Transverse colon (tissue), 4 donors: Measurements from ENCODE around the gene IGSF10. TPM values are rescaled to one million over a fixed set of nuclear protein-coding genes. Genes with fewer than 3 reads are reported as not detected.

Source experiments
- DNase-seq: peaks from one replicate; pipeline ENCODE4 v3.0.0-alpha.2; 2019
- H3K27ac ChIP-seq, 4 donors: fragments of 200-600 bp; sonication (generic); 2 replicates each; pipeline ENCODE4 v1.5.1; 2016 to 2018; ENCODE audit warnings: inconsistent platforms in 4 of 4
- H3K27me3 ChIP-seq: fragments of 200-600 bp; sonication (generic); 2 replicates; pipeline ENCODE4 v1.5.1; 2017; ENCODE audit warnings: inconsistent platforms
- H3K36me3 ChIP-seq, 4 donors: fragments of 200-600 bp; sonication (generic); 2 replicates each; pipeline ENCODE4 v1.5.1; 2017 to 2019; ENCODE audit warnings: inconsistent platforms in 4 of 4
- H3K4me1 ChIP-seq, 4 donors: fragments of 200-600 bp; sonication (generic); 2 replicates each; pipeline ENCODE4 v1.5.1; 2017 to 2020; ENCODE audit warnings: inconsistent platforms in 4 of 4
- H3K4me3 ChIP-seq, 4 donors: fragments of 200-600 bp; sonication (generic); 1 replicate in 1 of 4; 2 replicates in 3 of 4; pipeline versions ENCODE4 v1.5.1 to v1.6.1; 2017 to 2019; ENCODE audit warnings: inconsistent platforms in 4 of 4
- H3K9me3 ChIP-seq, 2 donors: fragments of 200-600 bp; sonication (generic); 2 replicates each; pipeline ENCODE4 v1.5.1; 2017 to 2019; ENCODE audit warnings: inconsistent platforms in 2 of 2
- CTCF ChIP-seq, 5 experiments: fragments of 200-600 bp in 3 of 5; fragments of 450-650 bp in 2 of 5; sonication (generic) in 3 of 5; IDR thresholded peaks; 1 replicate in 2 of 5; 2 replicates in 3 of 5; pipeline ENCODE4 v1.5.1; 2016 to 2017; ENCODE audit warnings: antibody characterized with exemption in 5 of 5, inconsistent platforms in 3 of 5, mild to moderate bottlenecking in 2 of 5, moderate library complexity in 1 of 5
- EP300 ChIP-seq: sonication (generic); formaldehyde crosslinking; IDR thresholded peaks from one replicate; pipeline ENCODE4 v1.6.1; 2017; ENCODE audit warnings: antibody characterized with exemption, low read depth
- POLR2A ChIP-seq: fragments of 450-650 bp; IDR thresholded peaks from one replicate; pipeline ENCODE4 v1.6.1; 2016; ENCODE audit warnings: antibody characterized with exemption, mild to moderate bottlenecking, moderate library complexity
- POLR2AphosphoS5 ChIP-seq, 3 donors: sonication (generic); formaldehyde crosslinking; IDR thresholded peaks; one replicate each; pipeline ENCODE4 v1.6.1; 2016; ENCODE audit warnings: antibody characterized with exemption in 3 of 3
- WGBS, 2 donors: methylation state at CpG; one replicate each; pipeline ENCODE4 v1.1.5; 2018; ENCODE audit warnings: low coverage in 1 of 2; 5-methylcytosine and 5-hydroxymethylcytosine counted together
- in situ Hi-C, 4 donors: fragments of 200-750 bp; cut with MboI; loops; one replicate each; pipeline versions ENCODE4 v1.15.0 to v1.15.1; 2017; ENCODE audit warnings: low sequenced_read_pairs in 3 of 4, low pct_ligation_motif_present in 1 of 4, low pct_unique_long_range_greater_than_20kb in 1 of 4
- intact Hi-C: fragments of 100-400 bp; cut with DNase I; formaldehyde crosslinking; loops from one replicate; pipeline ENCODE4 v1.15.1; 2023; ENCODE audit warnings: low total_unique reads
- small RNA-seq, 4 donors: library from RNA; depleted of rRNA; stranded (forward); fragments of <200 nt; gene quantifications; one replicate each; pipeline ENCODE3, GENCODE V24; 2016
- total RNA-seq, 4 donors: library from RNA; depleted of rRNA; stranded (reverse); fragments of >200 nt; gene quantifications; one replicate each; pipeline ENCODE4 v1.1.0, GENCODE V29; 2016

IGSF10 gene
- total RNA-seq, 4 donors from 2014 or later, result 0.37 to 5.8 (median 1.7) TPM

GRCh38 chr3:151415289-151415688, 45.6 kb downstream of the IGSF10 start:
- in situ Hi-C loops (no loop called here), intact Hi-C loops (no loop called here)
- H3K9me3 ChIP-seq, result no peaks in the 10 kb centered on the region
- H3K27me3 ChIP-seq, result no peaks in the 10 kb centered on the region
- H3K36me3 ChIP-seq, result no peaks in the 10 kb centered on the region
- H3K4me3 ChIP-seq, result no peak overlapping the region
- TF ChIP-seq EP300 (no peak), POLR2AphosphoS5 (IDR thresholded peaks at IDR 0.05) (no peak), CTCF (IDR thresholded peaks at IDR 0.05) (no peak), POLR2A (no peak)
- WGBS, 2 donors, result 33 to 50% methylated on average over 1 of the region's 1 CpG
- H3K4me1 ChIP-seq, result no peaks in the 10 kb centered on the region
- no peak overlapping the region for H3K27ac ChIP-seq
- DNase-seq, result no peak

GRCh38 chr3:151412989-151413388, 47.9 kb downstream of the IGSF10 start:
- in situ Hi-C loops (no loop called here), intact Hi-C loops (no loop called here)
- 89% methylated on average over 5 of the region's 5 CpGs; no CpG with 5 or more reads in 1 of the 2 donors for WGBS, 2 donors
- H3K27ac ChIP-seq, result no peak overlapping the region
- no peaks in the 10 kb centered on the region for H3K27me3 ChIP-seq
- no peak overlapping the region for H3K4me3 ChIP-seq
- TF ChIP-seq POLR2AphosphoS5 (IDR thresholded peaks at IDR 0.05), result no peak
- TF ChIP-seq EP300, result no peak
- TF ChIP-seq CTCF (IDR thresholded peaks at IDR 0.05), result no peak
- no peak for TF ChIP-seq POLR2A
- no peaks in the 10 kb centered on the region for H3K36me3 ChIP-seq
- H3K9me3 ChIP-seq, result no peaks in the 10 kb centered on the region
- no peaks in the 10 kb centered on the region for H3K4me1 ChIP-seq
- DNase-seq, result no peak

Small RNA genes within 50 kb of the gene (small RNA-seq; reads per million reads assigned to genes)
- gene AC117454.1, result 0 reads per million in 4 donors

Other genes starting within 250 kb of the IGSF10 start
- 10 to 100 TPM in 1 of 4 donors, 1 to 10 TPM in 1, under 1 TPM in 1, not detected in 1; 0.60 to 11.3 (median 7.2) TPM for gene P2RY14, start 182.5 kb downstream of the IGSF10 start, total RNA-seq
- gene GPR87, start 144.2 kb downstream of the IGSF10 start, total RNA-seq, result not detected
- 1 to 10 TPM in 1 of 4 donors, under 1 TPM in 2, not detected in 1; 0.40 to 1.4 (median 0.41) TPM for gene P2RY13, start 131.5 kb downstream of the IGSF10 start, total RNA-seq
- gene P2RY12, start 76.3 kb downstream of the IGSF10 start, total RNA-seq, result 1 to 10 TPM in 2 of 4 donors, not detected in 2; 1.1 to 1.4 TPM